K562 (cell line): Measurements from ENCODE around the gene NME9. TPM values are rescaled to one million over a fixed set of nuclear protein-coding genes. Genes with fewer than 3 reads are reported as not detected.

Experiments used
- ATAC-seq: fragments of 200-7000 bp; cut with Tn5 transposase; 3 replicates; pipeline ENCODE4 v1.9.1; 2020; ENCODE audit warnings: moderate library complexity
- BruUV-seq: library from RNA; stranded (reverse); fragments of 400-500 nt; replicated peaks from 2 replicates; lab custom pipeline; 2021; lab: Mats Ljungman, UMichigan
- CTCF ChIA-PET: fragments of 300-600 bp; formaldehyde crosslinking; extraction: SDS; loops from one replicate; lab custom pipeline; 2021; ENCODE audit warnings: low intra/inter-chr PET ratio; lab: Yijun Ruan, JAX
- POLR2A ChIA-PET: fragments of 300-600, 350-650 bp; sonication (Branson Sonifier 250); formaldehyde crosslinking; extraction: SDS; loops from one replicate; lab custom pipeline; 2021; ENCODE audit warnings: antibody characterized with exemption, inconsistent platforms; lab: Yijun Ruan, JAX
- DNase-seq, 4 experiments: peaks; one replicate each; pipeline versions ENCODE4 v3.0.0 to v3.0.0-alpha.2; 2011 to 2018; ENCODE audit warnings: low spot score in 3 of 4, mixed read lengths in 3 of 4; ENCODE audit errors: extremely low read depth in 1 of 4
- FAIRE-seq: peaks from 2 replicates; lab custom pipeline; 2011; peaks lifted over from hg19 to GRCh38; lab: Jason Lieb, UNC
- H2AFZ ChIP-seq: 2 replicates; pipeline ENCODE4 v1.6.0; 2011; ENCODE audit warnings: low read depth, low read length, control low read depth, inconsistent platforms
- H3K27ac ChIP-seq: fragments of 200-600 bp; 3 replicates; pipeline ENCODE4 v1.8.0; 2011; ENCODE audit warnings: low read depth, mild to moderate bottlenecking, control low read depth, inconsistent platforms, low read length, moderate library complexity, mixed read lengths; ENCODE audit errors: extremely low read depth
- H3K27me3 ChIP-seq, 2 experiments: fragments of 300-600 bp in 1 of 2; 2 replicates in 1 of 2; 3 replicates in 1 of 2; pipeline versions ENCODE4 v1.6.0 to v1.8.0; 2011; ENCODE audit warnings: inconsistent platforms in 2 of 2, low read length in 2 of 2, mild to moderate bottlenecking in 1 of 2, mixed read lengths in 1 of 2, moderate library complexity in 1 of 2; ENCODE audit not compliant: control insufficient read depth in 2 of 2, insufficient read depth in 2 of 2
- H3K36me3 ChIP-seq: fragments of 300-600 bp; 3 replicates; pipeline ENCODE4 v1.8.0; 2011; ENCODE audit warnings: mild to moderate bottlenecking, low read length, inconsistent platforms; ENCODE audit not compliant: control insufficient read depth, insufficient read depth
- H3K4me1 ChIP-seq, 2 experiments: fragments of 200-600 bp in 1 of 2; replicated peaks in 1 of 2; 2 replicates in 1 of 2; 3 replicates in 1 of 2; pipeline versions ENCODE4 v1.5.1 to v1.8.0; 2011; ENCODE audit warnings: inconsistent platforms in 2 of 2, low read length in 2 of 2, mild to moderate bottlenecking in 1 of 2, mixed read lengths in 1 of 2, moderate library complexity in 1 of 2; ENCODE audit not compliant: control insufficient read depth in 2 of 2, insufficient read depth in 2 of 2
- H3K4me2 ChIP-seq: 2 replicates; pipeline ENCODE4 v1.6.1; 2011; ENCODE audit warnings: low read length, control low read depth, inconsistent platforms, mixed read lengths; ENCODE audit not compliant: insufficient read depth
- H3K4me3 ChIP-seq: fragments of 200-600 bp; sonication (generic), shearing (Covaris generic); 2 replicates; pipeline ENCODE4 v1.5.1; 2016; ENCODE audit warnings: control low read depth, inconsistent platforms
- H3K79me2 ChIP-seq: fragments of 200-600 bp; 3 replicates; pipeline ENCODE4 v1.8.0; 2011; ENCODE audit warnings: low read length, inconsistent platforms; ENCODE audit not compliant: control insufficient read depth, insufficient read depth
- H3K9ac ChIP-seq, 2 experiments: 2 replicates each; pipeline versions ENCODE4 v1.6.0 to v1.6.1; 2011; ENCODE audit warnings: low read depth in 2 of 2, low read length in 2 of 2, control low read depth in 1 of 2, inconsistent platforms in 1 of 2, mild to moderate bottlenecking in 1 of 2, mixed read lengths in 1 of 2; ENCODE audit not compliant: insufficient read depth in 1 of 2
- H3K9me1 ChIP-seq: one replicate; pipeline ENCODE4 v1.6.0; 2011; ENCODE audit warnings: inconsistent platforms, mild to moderate bottlenecking, low read length, moderate library complexity; ENCODE audit not compliant: control insufficient read depth, insufficient read depth
- H3K9me3 ChIP-seq: replicated peaks from 2 replicates; pipeline ENCODE4 v1.5.1; 2011; ENCODE audit warnings: low read depth, low read length, inconsistent platforms; ENCODE audit not compliant: control insufficient read depth, insufficient read depth
- H4K20me1 ChIP-seq: replicated peaks from 2 replicates; pipeline ENCODE4 v1.6.1; 2011; ENCODE audit warnings: low read length, inconsistent platforms, mixed read lengths; ENCODE audit not compliant: control insufficient read depth, insufficient read depth
- ADNP ChIP-seq: fragments of 200-800 bp; sonication (Bioruptor generic); IDR thresholded peaks from 2 replicates; pipeline ENCODE4 v1.6.1; 2016; ENCODE audit warnings: missing genetic modification characterization, missing compliant biosample characterization
- ARNT ChIP-seq, 2 experiments: fragments of 450-650 bp; IDR thresholded peaks; 2 replicates each; pipeline ENCODE4 v1.6.1; 2016; ENCODE audit warnings: mild to moderate bottlenecking in 1 of 2
- CTBP1 ChIP-seq: fragments of 450-650 bp; IDR thresholded peaks from 2 replicates; pipeline ENCODE4 v1.6.1; 2016; ENCODE audit warnings: borderline replicate concordance
- HDAC1 ChIP-seq, 2 experiments: fragments of 450-650 bp; IDR thresholded peaks; 2 replicates each; pipeline ENCODE4 v1.6.1; 2016 to 2017; ENCODE audit warnings: inconsistent platforms in 1 of 2, mild to moderate bottlenecking in 1 of 2, moderate library complexity in 1 of 2
- MAFF ChIP-seq: IDR thresholded peaks from 2 replicates; pipeline ENCODE4 v1.6.1; 2012; ENCODE audit warnings: low read length, improper control_type of control experiment
- NFIX ChIP-seq: fragments of 250-450 bp; sonication (Bioruptor Pico); IDR thresholded peaks from 2 replicates; pipeline ENCODE4 v1.4.0; 2020; ENCODE audit warnings: low read depth, mild to moderate bottlenecking, moderate library complexity
- POLR2AphosphoS5 ChIP-seq: IDR thresholded peaks from 2 replicates; pipeline ENCODE4 v1.6.1; 2011; ENCODE audit warnings: mild to moderate bottlenecking, low read depth, low read length, moderate library complexity; ENCODE audit not compliant: control insufficient read depth, insufficient read depth
- POU5F1 ChIP-seq: fragments of 150-350 bp; IDR thresholded peaks from 2 replicates; pipeline ENCODE4 v1.6.1; 2014; ENCODE audit warnings: borderline replicate concordance, low read length, low read depth, mild to moderate bottlenecking; ENCODE audit not compliant: partially characterized antibody
- RBM15 ChIP-seq: fragments of 200-400 bp; formaldehyde crosslinking; IDR thresholded peaks from 2 replicates; pipeline ENCODE4 v1.6.1; 2018; ENCODE audit warnings: mild to moderate bottlenecking, low read length, moderate library complexity; ENCODE audit not compliant: insufficient read depth
- RFX7 ChIP-seq: fragments of 250-450 bp; sonication (Bioruptor Pico); IDR thresholded peaks from 2 replicates; pipeline ENCODE4 v1.5.1; 2021; ENCODE audit warnings: mild to moderate bottlenecking
- SETDB1 ChIP-seq: IDR thresholded peaks from one replicate; pipeline ENCODE4 v1.6.1; 2012; ENCODE audit warnings: low read length, control low read depth, inconsistent platforms
- STAT5A ChIP-seq: IDR thresholded peaks from 2 replicates; pipeline ENCODE4 v1.6.1; 2012; ENCODE audit warnings: low read length, inconsistent platforms, borderline replicate concordance
- TCF15 ChIP-seq: fragments of 250-450 bp; sonication (Bioruptor Pico); IDR thresholded peaks from 2 replicates; pipeline ENCODE4 v1.8.0; 2022; ENCODE audit warnings: moderate library complexity, mild to moderate bottlenecking, inconsistent platforms
- ZFX ChIP-seq: sonication (generic); formaldehyde crosslinking; IDR thresholded peaks from 2 replicates; pipeline ENCODE4 v1.8.0; 2022; ENCODE audit warnings: mild to moderate bottlenecking, missing genetic modification reagents, moderate library complexity
- WGBS: fragments of 100-300 bp; shearing (Covaris generic); methylation state at CpG from one replicate; pipeline ENCODE4 v1.1.6; 2016; ENCODE audit warnings: low coverage, mixed read lengths; ENCODE audit not compliant: insufficient coverage; ENCODE audit errors: missing lambda C conversion rate; 5-methylcytosine and 5-hydroxymethylcytosine counted together
- in situ Hi-C: fragments of 300-500 bp; cut with MboI; formaldehyde crosslinking; loops from 4 replicates; pipeline ENCODE4 v1.15.0; 2018; ENCODE audit warnings: inconsistent platforms, mixed read lengths
- intact Hi-C: fragments of 100-400 bp; cut with micrococcal nuclease; formaldehyde crosslinking; loops from 2 replicates; pipeline ENCODE4 v1.14.2; 2022
- polyA plus RNA-seq, 8 experiments: library from polyadenylated mRNA; depleted of rRNA in 4 of 8; stranded (reverse) in 5 of 8; unstranded in 3 of 8; fragments of >200 nt; fragmentation: Nextera tagmentation in 2 of 8; fragmentation: Illumina TruSeq in 1 of 8; extraction: Ambion mirVana in 2 of 8; extraction: Trizol in 1 of 8; gene quantifications; 2 replicates each; pipeline versions ENCODE4 v1.2.1 to v1.2.3, GENCODE V29; 2011 to 2014; ENCODE audit warnings: inconsistent platforms in 1 of 8, missing spikeins in 1 of 8
- total RNA-seq, 7 experiments: library from RNA; depleted of rRNA in 6 of 7; stranded (reverse); fragments of >200 nt in 6 of 7; fragmentation: Illumina TruSeq in 2 of 7; extraction: Trizol in 2 of 7; gene quantifications; 2 replicates each; pipeline versions ENCODE4 v1.2.1 to v1.2.3, GENCODE V29; 2011 to 2021; ENCODE audit warnings: low replicate concordance in 1 of 7
- TF ChIP-seq, protein P1 (sequence below): conservative IDR thresholded peaks from 2 replicates; pipeline ENCODE4 v1.6.1; 2011; ENCODE audit warnings: low read depth, mild to moderate bottlenecking, low read length; ENCODE audit not compliant: control insufficient read depth
- TF ChIP-seq, protein P2 (sequence below): fragments of 250-450 bp; sonication (Bioruptor Pico); IDR thresholded peaks from 2 replicates; pipeline ENCODE4 v1.6.1; 2021; ENCODE audit warnings: mild to moderate bottlenecking

The NME9 gene
- total and polyA plus RNA-seq, 9 of the 15 experiments (the other 6 are each of a cell fraction or from before 2014, with no cell fraction given): 0.05 to 0.15 (median 0.13) TPM; not detected in 6

- H3K9me1 ChIP-seq: no peaks in the 10 kb centered on the region
- intact Hi-C loops: no loop called here
- POLR2A ChIA-PET: no interaction called here
- TF ChIP-seq HDAC1 (IDR thresholded peaks at IDR 0.05) (no peak), RFX7 (no peak), RBM15 (no peak), SETDB1 (no peak), MAFF (no peak), TCF15 (CRISPR knock-in tag) (no peak), POLR2AphosphoS5 (no peak), NFIX (CRISPR knock-in tag) (no peak), ADNP (tag) (no peak), ARNT (IDR thresholded peaks at IDR 0.05) (no peak), STAT5A (no peak), CTBP1 (no peak), POU5F1 (no peak), ZFX (CRISPR knock-in tag) (no peak)
- TF ChIP-seq, protein P1, sequence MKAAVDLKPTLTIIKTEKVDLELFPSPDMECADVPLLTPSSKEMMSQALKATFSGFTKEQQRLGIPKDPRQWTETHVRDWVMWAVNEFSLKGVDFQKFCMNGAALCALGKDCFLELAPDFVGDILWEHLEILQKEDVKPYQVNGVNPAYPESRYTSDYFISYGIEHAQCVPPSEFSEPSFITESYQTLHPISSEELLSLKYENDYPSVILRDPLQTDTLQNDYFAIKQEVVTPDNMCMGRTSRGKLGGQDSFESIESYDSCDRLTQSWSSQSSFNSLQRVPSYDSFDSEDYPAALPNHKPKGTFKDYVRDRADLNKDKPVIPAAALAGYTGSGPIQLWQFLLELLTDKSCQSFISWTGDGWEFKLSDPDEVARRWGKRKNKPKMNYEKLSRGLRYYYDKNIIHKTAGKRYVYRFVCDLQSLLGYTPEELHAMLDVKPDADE: no peak
- TF ChIP-seq, protein P2, sequence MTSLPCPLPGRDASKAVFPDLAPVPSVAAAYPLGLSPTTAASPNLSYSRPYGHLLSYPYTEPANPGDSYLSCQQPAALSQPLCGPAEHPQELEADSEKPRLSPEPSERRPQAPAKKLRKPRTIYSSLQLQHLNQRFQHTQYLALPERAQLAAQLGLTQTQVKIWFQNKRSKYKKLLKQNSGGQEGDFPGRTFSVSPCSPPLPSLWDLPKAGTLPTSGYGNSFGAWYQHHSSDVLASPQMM: no peak
- TF ChIP-seq, all 486 proteins: peak for 0
- in situ Hi-C loops: no loop called here
- no peak overlapping the region for H3K4me2 ChIP-seq
- CTCF ChIA-PET: no interaction called here
- peaks cover 44% of the 10 kb centered on the region; the same call in 1 of the 3 replicates for H3K36me3 ChIP-seq
- no peak overlapping the region for H3K27ac ChIP-seq
- FAIRE-seq (no peak), ATAC-seq (no peak), DNase-seq (no peak)
- no peak overlapping the region for H3K9ac ChIP-seq
- no peaks in the 10 kb centered on the region for H3K4me1 ChIP-seq
- H3K79me2 ChIP-seq: no peaks in the 10 kb centered on the region
- H3K9me3 ChIP-seq: no peaks in the 10 kb centered on the region
- H4K20me1 ChIP-seq: no peaks in the 10 kb centered on the region
- no peak overlapping the region for H3K4me3 ChIP-seq
- H2AFZ ChIP-seq: no peak overlapping the region
- no peaks in the 10 kb centered on the region for H3K27me3 ChIP-seq
- WGBS: 88% methylated on average over 5 of the region's 5 CpGs
- no TSS peak for BruUV-seq
Measured at GRCh38 chr3:138297059-138297607, 32.5 kb downstream of the NME9 start.
